Effector CD8-positive, alpha-beta T cell (primary cell): ENCODE results near the gene PSMC3.

ENCODE experiments used
- DNase-seq: peaks from one replicate; lab custom pipeline; 2025; lab: John Stamatoyannopoulos, UW

PSMC3 gene

GRCh38 chr11:47413908-47414684 is 12.1 kb downstream of the PSMC3 start:
- DNase-seq: no peak

DNA sequence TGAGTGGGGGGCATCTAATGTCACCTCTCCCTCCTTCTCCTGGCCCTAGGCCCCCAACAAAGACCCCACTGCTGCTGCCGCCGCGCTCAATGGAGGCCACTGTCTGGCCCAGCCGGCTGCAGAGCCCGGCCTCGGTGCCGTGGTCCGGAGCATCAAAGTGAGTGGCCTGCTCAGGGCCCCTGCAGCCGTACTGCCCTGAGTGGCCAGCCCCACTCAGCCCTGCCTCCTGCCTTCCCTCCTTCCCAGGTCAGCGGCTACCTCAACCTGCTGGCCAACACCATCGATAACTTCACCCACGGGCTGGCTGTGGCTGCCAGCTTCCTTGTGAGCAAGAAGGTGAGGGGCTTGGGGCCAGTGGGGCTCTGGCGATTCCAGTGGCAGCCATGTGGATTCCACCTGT is 12.9 kb downstream of the PSMC3 start:
- DNase-seq: no peak

GRCh38 chr11:47411884-47412746 is 14.1 kb downstream of the PSMC3 start:
- peak; percentile 34 for DNase-seq

- no peak for DNase-seq
These were observed 15.6 kb downstream of the PSMC3 start for GRCh38 chr11:47410370-47411264.

- no peak for DNase-seq
These were observed 16.5 kb downstream of the PSMC3 start for GRCh38 chr11:47409440-47410369.

DNA sequence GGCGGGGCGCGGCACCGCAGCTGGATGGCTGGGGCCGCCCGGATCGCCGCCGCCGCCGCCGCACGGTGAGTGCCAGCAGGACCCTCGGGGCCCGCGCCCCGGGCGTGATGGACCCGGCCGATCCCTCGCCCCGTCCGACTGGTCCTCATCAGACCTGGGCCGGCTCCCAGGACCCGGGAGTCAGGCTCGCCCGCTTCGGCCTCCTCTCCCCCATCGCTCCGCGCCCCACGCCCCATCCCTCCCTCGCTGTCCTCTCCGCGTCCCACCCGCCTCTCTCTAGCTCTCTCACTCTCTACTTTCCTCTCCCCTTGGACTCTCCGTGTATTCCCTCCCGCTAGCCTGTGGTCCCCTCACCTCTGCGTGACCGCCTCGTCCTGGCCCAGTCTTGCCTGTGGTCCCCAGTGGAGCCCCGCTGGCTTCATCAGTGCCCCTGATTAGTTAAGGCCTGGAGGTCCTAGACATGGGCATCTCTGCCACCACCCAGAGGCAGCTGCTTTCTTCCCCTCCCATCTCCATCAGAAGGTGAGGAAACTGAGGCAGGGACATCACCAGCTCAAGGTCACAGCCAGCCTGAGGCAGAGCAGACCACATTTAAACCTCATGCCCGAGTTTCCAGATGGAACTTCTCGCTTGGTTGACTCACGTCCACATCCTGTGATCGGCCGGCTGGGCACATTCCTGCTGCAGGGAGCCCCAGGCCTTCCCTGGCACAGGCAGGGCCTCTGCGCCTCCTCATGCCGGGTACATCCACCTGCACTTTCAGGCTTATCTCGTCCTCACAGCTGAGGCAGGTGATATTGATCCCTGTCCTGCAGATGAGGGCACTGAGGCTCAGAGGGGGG is 17.4 kb downstream of the PSMC3 start:
- no peak for DNase-seq

DNA sequence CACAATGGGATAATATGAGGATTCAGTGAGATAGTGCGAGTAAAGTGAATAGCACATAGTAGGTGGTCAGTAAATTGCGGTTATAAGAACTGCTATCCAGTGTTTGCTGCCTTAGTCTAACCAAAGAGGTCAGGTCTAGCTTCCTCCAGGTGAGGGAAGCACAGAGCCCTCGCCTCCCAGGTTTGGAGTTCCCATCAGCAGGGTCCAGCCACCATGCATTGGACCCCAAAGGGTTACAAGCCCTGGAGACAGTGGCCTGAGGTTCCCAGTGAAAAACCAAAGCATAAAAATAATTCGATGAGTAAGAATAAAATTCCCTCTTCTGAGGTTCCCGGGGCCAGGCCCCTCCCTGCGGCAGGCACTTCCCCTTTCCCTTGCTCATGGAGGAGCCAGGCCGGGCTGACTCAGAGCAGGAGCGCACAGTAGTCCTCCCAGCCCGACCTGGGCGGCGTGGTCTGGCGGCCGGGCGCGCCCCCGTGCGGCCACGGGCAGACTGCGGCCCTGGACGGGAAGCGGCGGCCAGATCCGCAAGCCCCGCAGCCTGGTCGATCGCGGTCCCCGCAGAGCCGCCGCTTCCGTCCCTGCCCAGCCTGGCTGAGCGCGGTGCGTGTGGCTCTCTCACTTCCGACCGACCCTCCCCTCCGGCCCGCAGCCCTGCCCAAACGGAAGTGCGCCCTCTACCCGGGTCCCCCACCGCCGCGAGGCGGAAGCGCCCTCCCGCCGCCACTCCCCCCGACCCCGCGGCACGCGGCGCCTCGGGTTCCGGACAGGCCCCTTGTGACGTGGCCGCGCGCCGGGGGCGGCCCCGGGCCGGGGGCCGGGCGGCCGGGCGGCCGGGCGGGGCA is 18.3 kb downstream of the PSMC3 start, which contains the start of gene SLC39A13:
SLC39A13 (plus strand) TSS at position 845 of the 845 bp plus-strand sequence. CDS start 1,505 bp downstream, outside the sequence.
- peak; percentile 79 for DNase-seq

- no peak for DNase-seq
These were observed 19.1 kb downstream of the PSMC3 start for GRCh38 chr11:47406896-47407745.

- DNase-seq: no peak
These were observed 22.7 kb downstream of the PSMC3 start for GRCh38 chr11:47403571-47403970.

DNA sequence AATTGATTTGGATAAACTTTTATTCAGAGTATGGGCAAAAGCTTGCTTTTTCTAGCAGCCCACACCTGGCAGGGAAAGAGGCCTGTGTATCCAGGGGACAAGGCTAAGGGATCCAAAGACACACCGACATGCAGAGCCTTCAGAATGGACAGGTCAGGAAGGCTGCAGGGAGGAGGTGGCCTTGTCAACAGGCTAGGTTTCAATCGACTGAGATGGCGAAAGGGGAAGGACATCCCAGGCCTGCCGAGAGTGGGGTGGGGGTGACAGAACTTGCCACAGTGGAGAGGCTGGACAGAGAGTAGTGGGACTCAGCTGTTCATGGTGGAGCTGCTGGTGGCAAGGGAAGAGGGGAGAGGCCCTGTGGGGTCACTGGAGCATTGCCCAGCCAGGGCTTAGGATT is 23.1 kb downstream of the PSMC3 start:
- DNase-seq: no peak

GRCh38 chr11:47400768-47401279 is 25.4 kb downstream of the PSMC3 start:
- DNase-seq: no peak

DNA sequence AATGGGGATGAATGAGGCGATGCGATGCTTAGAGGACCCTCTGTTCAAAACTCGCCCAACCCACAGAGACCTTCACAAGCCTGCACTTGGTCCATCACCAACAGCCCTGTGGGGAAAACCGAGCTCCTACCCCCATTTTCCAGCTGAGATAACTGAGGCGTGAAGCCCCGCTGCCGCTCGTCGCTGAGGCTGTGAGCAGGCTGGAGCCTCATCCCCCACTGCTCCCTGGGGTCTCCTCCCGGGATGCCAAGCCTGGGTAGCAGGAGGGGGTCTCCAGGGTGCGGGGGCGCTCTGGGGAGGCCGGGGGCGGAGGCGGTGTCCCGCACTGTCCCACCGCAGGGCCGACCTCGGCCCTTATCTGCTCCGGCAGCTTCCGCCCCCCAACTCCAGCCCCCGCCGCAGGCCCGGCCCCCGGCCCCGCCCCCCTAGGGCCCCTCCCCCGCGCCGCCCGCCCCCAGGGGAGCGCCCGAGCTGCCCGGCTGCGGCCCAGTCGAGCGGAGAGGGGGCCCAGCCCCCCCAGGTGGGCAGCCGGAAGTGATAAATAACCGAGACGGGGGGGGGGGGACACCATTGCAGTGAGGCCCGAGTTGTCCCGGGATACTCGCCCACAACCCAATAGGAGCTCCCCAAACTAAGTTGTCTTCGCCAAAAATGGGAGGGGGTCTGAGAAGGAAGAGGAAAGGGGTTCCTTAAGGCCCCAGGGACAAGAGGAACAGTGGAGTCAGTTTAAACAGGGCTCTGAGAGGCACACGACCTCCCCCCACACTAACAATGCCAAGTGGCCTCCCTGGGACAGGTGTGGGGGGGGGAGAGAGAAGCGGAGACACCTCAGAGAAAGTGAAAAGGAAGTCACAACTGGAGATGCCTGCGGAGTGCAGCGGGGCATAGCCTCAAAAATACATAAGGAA is 26.1 kb downstream of the PSMC3 start:
- DNase-seq: peak; percentile 34

DNA sequence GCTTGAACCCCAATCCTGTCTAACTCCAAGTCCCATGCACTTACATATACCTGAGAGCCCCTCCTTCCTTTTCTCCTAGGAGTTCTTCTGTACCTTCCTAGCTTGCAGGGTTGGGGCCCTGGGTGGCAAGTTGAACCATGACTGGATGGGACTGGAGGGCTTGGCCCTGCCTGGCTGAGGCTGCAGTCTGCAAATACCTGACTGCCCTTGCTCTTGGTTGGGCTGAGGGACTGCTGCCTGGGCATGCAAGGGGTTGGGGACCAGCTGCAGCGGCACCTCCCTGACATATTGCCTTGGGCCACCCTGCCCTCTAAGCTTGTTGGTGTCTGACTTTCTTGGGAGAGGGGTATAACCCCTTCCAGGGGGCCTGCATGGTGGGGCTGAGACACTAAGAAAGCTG is 27.7 kb downstream of the PSMC3 start:
- DNase-seq: no peak

DNA sequence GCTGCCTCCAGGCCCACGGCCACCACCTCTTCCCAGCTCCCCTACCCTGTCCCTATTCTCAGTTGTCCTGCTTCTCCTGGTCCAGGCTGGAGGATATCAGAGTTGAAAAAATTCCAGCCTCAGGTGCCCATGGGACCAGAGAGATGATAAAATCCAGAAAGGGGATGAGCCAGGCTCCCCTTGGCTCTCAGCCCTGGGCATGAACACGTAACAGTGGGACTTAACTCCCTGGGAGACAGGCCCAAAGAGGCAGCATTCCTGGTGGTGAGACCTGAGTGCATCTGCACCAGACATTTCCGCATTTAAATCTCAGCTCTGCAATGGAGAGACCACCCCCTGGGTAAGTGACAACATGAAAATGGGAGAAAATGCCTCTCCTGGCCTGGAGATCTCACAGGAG is 28.2 kb downstream of the PSMC3 start:
- no peak for DNase-seq

DNA sequence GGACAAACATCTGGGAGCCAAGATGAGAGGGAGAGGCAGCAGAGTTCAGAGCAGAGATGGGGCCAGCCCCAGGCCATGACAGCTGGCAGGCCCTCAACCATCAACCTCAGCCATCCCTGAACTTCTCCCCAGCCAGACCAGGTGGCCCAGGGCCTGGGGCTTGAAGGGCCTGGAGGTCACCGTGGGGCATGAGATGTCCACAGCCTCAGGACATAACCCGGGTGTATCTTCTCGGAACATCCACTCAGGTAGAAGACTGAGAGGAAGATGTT is 30.3 kb downstream of the PSMC3 start:
- no peak for DNase-seq

DNA sequence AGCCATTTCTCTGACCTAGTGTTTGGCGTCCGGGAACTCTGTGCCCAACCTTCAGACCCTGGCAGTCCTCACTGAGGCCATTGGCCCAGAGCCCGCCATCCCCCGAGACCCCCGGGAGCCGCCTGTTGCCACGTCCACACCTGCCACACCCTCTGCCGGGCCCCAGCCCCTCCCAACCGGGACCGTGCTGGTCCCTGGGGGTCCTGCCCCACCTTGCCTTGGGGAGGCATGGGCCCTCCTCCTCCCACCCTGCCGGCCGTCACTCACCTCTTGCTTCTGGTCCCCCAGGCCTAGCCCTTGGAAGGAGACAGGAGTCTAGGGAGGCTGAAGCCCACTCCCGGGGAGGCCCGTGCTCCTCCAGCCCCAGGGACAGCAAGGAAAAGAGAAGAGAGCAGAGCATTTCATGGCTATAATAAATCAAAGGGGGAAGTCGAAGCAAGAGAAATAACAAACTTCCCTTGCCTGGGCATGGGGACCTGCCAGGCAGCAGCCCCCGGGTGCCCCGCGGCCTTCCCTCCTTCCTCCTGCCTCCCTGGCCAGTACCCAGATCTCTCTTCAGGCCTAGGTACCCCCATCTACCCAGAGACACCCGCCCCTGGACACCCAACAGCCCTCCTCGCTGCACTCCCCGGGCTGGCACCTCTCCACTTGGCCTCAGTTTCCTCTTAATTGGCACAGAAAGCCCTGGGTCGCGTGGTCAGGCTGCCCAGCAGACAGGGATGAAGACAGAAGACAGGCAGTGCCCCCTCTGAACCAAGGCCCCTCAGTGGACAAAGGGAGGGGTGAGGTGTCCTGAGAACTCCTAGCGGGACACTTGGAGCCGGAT is 30.8 kb downstream of the PSMC3 start:
- no peak for DNase-seq
